ENCODE measurements around the gene OR2A42.
"Not testable (repeated sequence)": the region's sequence is repeated elsewhere in the genome, so short reads cannot be mapped to it uniquely, and the experiment has no call there.

- TF ChIP-seq CTCF (conservative IDR thresholded peaks at IDR 0.05; ENCODE audit: low read depth, low read length); EZH2 (IDR thresholded peaks at IDR 0.05; ENCODE audit: borderline replicate concordance, low read depth, low read length, poor library complexity, severe bottlenecking): not testable (repeated sequence)
Observed at GRCh38 chr7:144219149-144219548, 20.3 kb downstream of the OR2A42 start.

Data from A673 (cell line).